Body of pancreas (tissue), 4 donors: ENCODE results near the gene COL6A2.

ENCODE experiments used
- CTCF ChIP-seq, 7 experiments: fragments of 450-650 bp in 4 of 7; fragments of 200-600 bp in 3 of 7; sonication (generic) in 3 of 7; IDR thresholded peaks; one replicate each; pipeline ENCODE4 v1.5.1; 2016 to 2019; ENCODE audit warnings: antibody characterized with exemption in 7 of 7
- POLR2A ChIP-seq, 3 donors: fragments of 450-650 bp; IDR thresholded peaks; one replicate each; pipeline ENCODE4 v1.6.1; 2016; ENCODE audit warnings: antibody characterized with exemption in 3 of 3, mild to moderate bottlenecking in 2 of 3

GRCh38 chr21:46130831-46131587 is 33.1 kb downstream of the COL6A2 start:
- TF ChIP-seq POLR2A (IDR thresholded peaks at IDR 0.05) (no peak), CTCF (IDR thresholded peaks at IDR 0.05) (no peak)
